C4-2B (cell line): ENCODE data around the gene TNFRSF1A.

Source experiments
- ZFX ChIP-seq: fragments of 450-650 bp; IDR thresholded peaks from 2 replicates; pipeline ENCODE4 v1.6.1; 2017
- TF ChIP-seq, protein P1 (sequence below): fragments of 450-650 bp; conservative IDR thresholded peaks from 2 replicates; pipeline ENCODE4 v1.5.1; 2017; ENCODE audit warnings: mild to moderate bottlenecking

DNA sequence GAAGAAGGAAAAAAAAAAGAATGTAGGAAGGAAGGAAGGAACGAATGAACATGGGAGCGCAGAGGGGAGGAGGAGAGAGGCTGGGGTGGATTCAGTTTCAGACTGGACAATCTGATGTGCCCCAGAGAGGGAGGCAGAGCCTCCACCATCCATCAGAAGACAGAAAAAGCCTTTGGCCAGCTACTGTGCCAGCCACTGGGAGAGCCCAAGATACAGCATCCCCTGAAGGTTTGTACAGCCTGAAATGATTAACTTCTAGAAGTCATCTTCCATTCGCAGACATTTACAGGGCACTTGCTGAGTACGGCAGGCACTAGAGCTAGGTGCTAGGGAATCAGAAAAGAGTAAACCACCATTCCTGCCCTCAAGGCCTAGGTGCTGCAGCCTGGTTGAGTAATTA lies 22.4 kb downstream of the TNFRSF1A start:
- TF ChIP-seq, protein P1, sequence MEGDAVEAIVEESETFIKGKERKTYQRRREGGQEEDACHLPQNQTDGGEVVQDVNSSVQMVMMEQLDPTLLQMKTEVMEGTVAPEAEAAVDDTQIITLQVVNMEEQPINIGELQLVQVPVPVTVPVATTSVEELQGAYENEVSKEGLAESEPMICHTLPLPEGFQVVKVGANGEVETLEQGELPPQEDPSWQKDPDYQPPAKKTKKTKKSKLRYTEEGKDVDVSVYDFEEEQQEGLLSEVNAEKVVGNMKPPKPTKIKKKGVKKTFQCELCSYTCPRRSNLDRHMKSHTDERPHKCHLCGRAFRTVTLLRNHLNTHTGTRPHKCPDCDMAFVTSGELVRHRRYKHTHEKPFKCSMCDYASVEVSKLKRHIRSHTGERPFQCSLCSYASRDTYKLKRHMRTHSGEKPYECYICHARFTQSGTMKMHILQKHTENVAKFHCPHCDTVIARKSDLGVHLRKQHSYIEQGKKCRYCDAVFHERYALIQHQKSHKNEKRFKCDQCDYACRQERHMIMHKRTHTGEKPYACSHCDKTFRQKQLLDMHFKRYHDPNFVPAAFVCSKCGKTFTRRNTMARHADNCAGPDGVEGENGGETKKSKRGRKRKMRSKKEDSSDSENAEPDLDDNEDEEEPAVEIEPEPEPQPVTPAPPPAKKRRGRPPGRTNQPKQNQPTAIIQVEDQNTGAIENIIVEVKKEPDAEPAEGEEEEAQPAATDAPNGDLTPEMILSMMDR, result no peak
- TF ChIP-seq ZFX, result no peak
